Measurements from ENCODE around the gene ANKHD1.

The ANKHD1 gene

GRCh38 chr5:140401362-140402257 is at the start of gene ANKHD1:
Gene ANKHD1 (plus strand): TSS chr5:140401833. CDS start chr5:140401968, 135 bp downstream.
- peak; percentile 98 for DNase-seq

GRCh38 chr5:140355546-140355945 is 46.1 kb upstream of the ANKHD1 start:
- no peak for DNase-seq

GRCh38 chr5:140356853-140357725 is 44.5 kb upstream of the ANKHD1 start:
- no peak for DNase-seq

- DNase-seq = peak; percentile 85
Observed at GRCh38 chr5:140357726-140358093, 43.9 kb upstream of the ANKHD1 start.

GRCh38 chr5:140358738-140359310 is 42.8 kb upstream of the ANKHD1 start:
- DNase-seq = no peak

GRCh38 chr5:140360101-140360500 is 41.5 kb upstream of the ANKHD1 start, which contains the start of gene SLC4A9:
Gene SLC4A9 (plus strand): TSS chr5:140360194. CDS start chr5:140360237, 43 bp downstream.
- no peak for DNase-seq

- DNase-seq = no peak
Observed at GRCh38 chr5:140360681-140361479, 40.8 kb upstream of the ANKHD1 start.

GRCh38 chr5:140361901-140362300 is 39.7 kb upstream of the ANKHD1 start:
- DNase-seq = no peak

- DNase-seq = no peak
Observed at GRCh38 chr5:140362311-140362710, 39.3 kb upstream of the ANKHD1 start.

- DNase-seq = peak; percentile 79
Observed at GRCh38 chr5:140362875-140363630, 38.6 kb upstream of the ANKHD1 start.

GRCh38 chr5:140363631-140364471 is 37.8 kb upstream of the ANKHD1 start:
- no peak for DNase-seq

GRCh38 chr5:140364472-140364765 is 37.2 kb upstream of the ANKHD1 start:
- DNase-seq = no peak

GRCh38 chr5:140365282-140365681 is 36.4 kb upstream of the ANKHD1 start:
- no peak for DNase-seq

GRCh38 chr5:140365941-140366340 is 35.7 kb upstream of the ANKHD1 start:
- DNase-seq = no peak

GRCh38 chr5:140366589-140367255 is 34.9 kb upstream of the ANKHD1 start:
- no peak for DNase-seq

- no peak for DNase-seq
Observed at GRCh38 chr5:140367256-140368013, 34.2 kb upstream of the ANKHD1 start.

GRCh38 chr5:140371356-140372151 is 30.1 kb upstream of the ANKHD1 start:
- no peak for DNase-seq

- peak; percentile 84 for DNase-seq
Observed at GRCh38 chr5:140372971-140373487, 28.6 kb upstream of the ANKHD1 start.
